K562 (cell line): ENCODE data around the gene TTC38. TPM values are rescaled to one million over a fixed set of nuclear protein-coding genes. Genes with fewer than 3 reads are reported as not detected.

Source experiments
- DNMT1 ChIP-seq: fragments of 450-650 bp; IDR thresholded peaks from 2 replicates; pipeline ENCODE4 v1.6.1; 2016; ENCODE audit warnings: antibody characterized with exemption, mild to moderate bottlenecking
- ELK1 ChIP-seq: sonication (generic); formaldehyde crosslinking; IDR thresholded peaks from 2 replicates; pipeline ENCODE4 v1.8.1; 2022; ENCODE audit warnings: missing genetic modification reagents
- FOS ChIP-seq: IDR thresholded peaks from 3 replicates; pipeline ENCODE4 v1.6.1; 2011; ENCODE audit not compliant: insufficient read length; ENCODE audit errors: extremely low read depth
- GATAD2A ChIP-seq: fragments of 450-650 bp; IDR thresholded peaks from 2 replicates; pipeline ENCODE4 v1.6.1; 2017
- HEY1 ChIP-seq: fragments of 250-450 bp; sonication (Bioruptor Pico); IDR thresholded peaks from 2 replicates; pipeline ENCODE4 v1.5.0; 2020; ENCODE audit warnings: mild to moderate bottlenecking, moderate library complexity, borderline replicate concordance
- NR2C2 ChIP-seq, 2 experiments: fragments of 200-800 bp in 1 of 2; sonication (Bioruptor generic) in 1 of 2; sonication (generic) in 1 of 2; formaldehyde crosslinking in 1 of 2; IDR thresholded peaks; 2 replicates each; pipeline versions ENCODE4 v1.6.1 to v1.8.0; 2016 to 2022; ENCODE audit warnings: mild to moderate bottlenecking in 1 of 2, missing compliant biosample characterization in 1 of 2, missing genetic modification characterization in 1 of 2, missing genetic modification reagents in 1 of 2
- PATZ1 ChIP-seq: fragments of 250-450 bp; sonication (Bioruptor Pico); IDR thresholded peaks from 2 replicates; pipeline ENCODE4 v1.5.0; 2020; ENCODE audit warnings: mild to moderate bottlenecking, borderline replicate concordance
- PHB2 ChIP-seq: fragments of 450-650 bp; IDR thresholded peaks from 2 replicates; pipeline ENCODE4 v1.6.1; 2017; ENCODE audit warnings: low read depth
- PHF21A ChIP-seq: fragments of 450-650 bp; IDR thresholded peaks from 2 replicates; pipeline ENCODE4 v1.6.1; 2017; ENCODE audit warnings: low read depth, borderline replicate concordance
- PHTF2 ChIP-seq: fragments of 250-450 bp; sonication (Bioruptor Pico); IDR thresholded peaks from 2 replicates; pipeline ENCODE4 v1.5.0; 2021; ENCODE audit warnings: mild to moderate bottlenecking
- RAD21 ChIP-seq, 2 experiments: fragments of 250-450 bp in 1 of 2; fragments of 450-650 bp in 1 of 2; sonication (Bioruptor Pico) in 1 of 2; formaldehyde crosslinking in 1 of 2; IDR thresholded peaks in 1 of 2; conservative IDR thresholded peaks in 1 of 2; 2 replicates each; pipeline versions ENCODE4 v1.4.0 to v1.8.0; 2020 to 2022; ENCODE audit warnings: mild to moderate bottlenecking in 2 of 2, moderate library complexity in 1 of 2
- RAD51 ChIP-seq: fragments of 450-650 bp; IDR thresholded peaks from 2 replicates; pipeline ENCODE4 v1.7.1; 2016; ENCODE audit warnings: low read depth, mild to moderate bottlenecking, borderline replicate concordance
- SP2 ChIP-seq: IDR thresholded peaks from 2 replicates; pipeline ENCODE4 v1.6.1; 2011; ENCODE audit warnings: mild to moderate bottlenecking, low read depth, low read length, moderate library complexity; ENCODE audit not compliant: poor library complexity, severe bottlenecking; ENCODE audit errors: extremely low read depth
- SRSF7 ChIP-seq: fragments of 200-400 bp; formaldehyde crosslinking; optimal IDR thresholded peaks from 2 replicates; pipeline ENCODE3; 2017; ENCODE audit warnings: mild to moderate bottlenecking, low read depth, low read length
- TBL1XR1 ChIP-seq, 2 experiments: IDR thresholded peaks; 2 replicates each; pipeline ENCODE4 v1.6.1; 2012; ENCODE audit warnings: improper control_type of control experiment in 2 of 2, low read length in 2 of 2, mild to moderate bottlenecking in 1 of 2
- ZBTB34 ChIP-seq: fragments of 250-450 bp; sonication (Bioruptor Pico); IDR thresholded peaks from 2 replicates; pipeline ENCODE4 v1.8.0; 2021; ENCODE audit warnings: mild to moderate bottlenecking, moderate library complexity
- ZFP91 ChIP-seq: sonication (generic); formaldehyde crosslinking; IDR thresholded peaks from 2 replicates; pipeline ENCODE4 v1.8.0; 2022; ENCODE audit warnings: mild to moderate bottlenecking, missing genetic modification reagents
- ZNF507 ChIP-seq: conservative IDR thresholded peaks from 2 replicates; pipeline ENCODE4 v1.6.1; 2017; ENCODE audit warnings: missing genetic modification characterization, missing compliant biosample characterization
- polyA plus RNA-seq, 8 experiments: library from polyadenylated mRNA; depleted of rRNA in 4 of 8; stranded (reverse) in 5 of 8; unstranded in 3 of 8; fragments of >200 nt; fragmentation: Nextera tagmentation in 2 of 8; fragmentation: Illumina TruSeq in 1 of 8; extraction: Ambion mirVana in 2 of 8; extraction: Trizol in 1 of 8; gene quantifications; 2 replicates each; pipeline versions ENCODE4 v1.2.1 to v1.2.3, GENCODE V29; 2011 to 2014; ENCODE audit warnings: inconsistent platforms in 1 of 8, missing spikeins in 1 of 8
- total RNA-seq, 7 experiments: library from RNA; depleted of rRNA in 6 of 7; stranded (reverse); fragments of >200 nt in 6 of 7; fragmentation: Illumina TruSeq in 2 of 7; extraction: Trizol in 2 of 7; gene quantifications; 2 replicates each; pipeline versions ENCODE4 v1.2.1 to v1.2.3, GENCODE V29; 2011 to 2021; ENCODE audit warnings: low replicate concordance in 1 of 7

Gene TTC38
- total and polyA plus RNA-seq, 9 of the 15 experiments (the other 6 are each of a cell fraction or from before 2014, with no cell fraction given): 0.84 to 28.4 (median 18.1) TPM

GRCh38 chr22:46296257-46297150 lies 28.7 kb downstream of the TTC38 start, which contains the start of gene GTSE1 (continued):
- no peak for TF ChIP-seq PATZ1 (CRISPR knock-in tag)
- TF ChIP-seq PHB2: no peak
- no peak for TF ChIP-seq ZNF507
- TF ChIP-seq HEY1: no peak
- TF ChIP-seq DNMT1: no peak
- no peak for TF ChIP-seq ELK1
- TF ChIP-seq FOS: no peak
- no peak for TF ChIP-seq ZBTB34 (CRISPR knock-in tag)
- no peak for TF ChIP-seq NR2C2 (CRISPR knock-in tag; IDR thresholded peaks at IDR 0.05)
- peak; percentile 81 for TF ChIP-seq NR2C2 (tag; IDR thresholded peaks at IDR 0.05)
- no peak for TF ChIP-seq GATAD2A
- no peak for TF ChIP-seq PHF21A
- TF ChIP-seq PHTF2 (CRISPR knock-in tag): no peak
- no peak for TF ChIP-seq ZFP91 (CRISPR knock-in tag)
- TF ChIP-seq RAD51: no peak
- peak; percentile 33 to 56 for TF ChIP-seq RAD21 (CRISPR knock-in tag; conservative IDR thresholded peaks at IDR 0.05 in 1 of 2, IDR thresholded peaks at IDR 0.05 in 1 of 2)
- no peak for TF ChIP-seq SRSF7
- no peak for TF ChIP-seq SP2
- no peak for TF ChIP-seq TBL1XR1 (IDR thresholded peaks at IDR 0.05; ENCODE audit: low read length in 2 of 2)
